OCI-LY7 (cell line): ENCODE data around the gene SRXN1.

Experiments used
- CTCF ChIP-seq: fragments of 200-600 bp; sonication (generic); conservative IDR thresholded peaks from 2 replicates; pipeline ENCODE4 v1.5.1; 2014; ENCODE audit warnings: mild to moderate bottlenecking, antibody characterized with exemption, low read length, moderate library complexity, mixed read lengths
- EZH2phosphoT487 ChIP-seq: fragments of 200-600 bp; sonication (generic); IDR thresholded peaks from 2 replicates; pipeline ENCODE4 v1.6.1; 2018; ENCODE audit warnings: low read depth, borderline replicate concordance, mild to moderate bottlenecking, mixed run types, antibody characterized with exemption, low read length, moderate library complexity, mixed read lengths

DNA sequence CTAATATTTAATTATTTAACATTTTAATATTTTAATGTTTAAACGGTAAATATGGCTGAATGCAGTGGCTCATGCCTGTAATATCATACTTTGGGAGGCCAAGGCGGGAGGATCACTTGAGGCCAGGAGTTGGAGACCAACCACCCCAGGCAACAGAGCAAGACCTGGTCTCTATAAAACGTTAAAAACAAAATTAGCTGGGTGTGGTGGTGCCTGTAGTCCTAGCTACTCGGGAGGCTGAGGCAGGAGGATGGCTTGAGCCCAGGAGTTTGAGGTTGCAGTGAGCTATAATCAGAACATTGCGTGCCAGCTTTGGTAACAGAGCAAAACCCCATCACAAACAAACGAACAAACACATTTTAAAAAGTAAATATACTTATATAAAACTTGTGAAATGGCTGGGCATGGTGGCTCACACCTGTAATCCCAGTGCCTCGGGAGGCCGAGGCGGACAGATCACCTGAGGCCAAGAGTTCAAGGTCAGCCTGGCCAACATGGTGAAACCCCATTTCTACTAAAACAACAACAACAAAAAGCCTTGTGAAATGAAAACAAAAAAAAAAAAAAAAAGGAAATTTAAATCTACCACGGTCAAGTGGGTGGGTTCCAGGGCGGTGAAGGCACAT lies 8.2 kb downstream of the SRXN1 start:
- TF ChIP-seq CTCF (no peak), EZH2phosphoT487 (no peak)
